H9 (cell line): ENCODE results near the gene SHBG. TPM values are rescaled to one million over a fixed set of nuclear protein-coding genes. Genes with fewer than 3 reads are reported as not detected.

Experiments
- DNase-seq: peaks from one replicate; pipeline ENCODE4 v3.0.0-alpha.2; 2017
- H2AFZ ChIP-seq: one replicate; pipeline ENCODE4 v1.6.1; 2013; ENCODE audit warnings: mild to moderate bottlenecking, low read length, control low read depth, moderate library complexity
- H2AK5ac ChIP-seq: 2 replicates; pipeline ENCODE4 v1.6.1; 2013; ENCODE audit warnings: low read length, control low read depth, mixed read lengths; ENCODE audit not compliant: insufficient read length
- H2BK120ac ChIP-seq: one replicate; pipeline ENCODE4 v1.6.1; 2013; ENCODE audit warnings: low read depth, mild to moderate bottlenecking, low read length, control low read depth, inconsistent platforms; ENCODE audit not compliant: poor library complexity, severe bottlenecking
- H2BK12ac ChIP-seq: 2 replicates; pipeline ENCODE4 v1.6.1; 2013; ENCODE audit warnings: low read length, control low read depth, mixed read lengths, low read depth; ENCODE audit not compliant: insufficient read length
- H2BK15ac ChIP-seq: 2 replicates; pipeline ENCODE4 v1.6.1; 2013; ENCODE audit warnings: low read depth, low read length, control low read depth
- H2BK20ac ChIP-seq: one replicate; pipeline ENCODE4 v1.6.1; 2013; ENCODE audit warnings: low read depth, mild to moderate bottlenecking, low read length, control low read depth, inconsistent platforms; ENCODE audit not compliant: poor library complexity, severe bottlenecking
- H2BK5ac ChIP-seq: 2 replicates; pipeline ENCODE4 v1.6.1; 2013; ENCODE audit warnings: low read length, control low read depth, mixed read lengths; ENCODE audit not compliant: insufficient read length
- H3K14ac ChIP-seq: 2 replicates; pipeline ENCODE4 v1.6.1; 2013; ENCODE audit warnings: low read length, control low read depth; ENCODE audit not compliant: insufficient read depth
- H3K18ac ChIP-seq: 2 replicates; pipeline ENCODE4 v1.6.1; 2013; ENCODE audit warnings: low read depth, mild to moderate bottlenecking, mixed read lengths, low read length, control low read depth; ENCODE audit not compliant: insufficient read length
- H3K23ac ChIP-seq: 2 replicates; pipeline ENCODE4 v1.6.1; 2013; ENCODE audit warnings: low read length, control low read depth, mixed read lengths, low read depth; ENCODE audit not compliant: insufficient read length
- H3K23me2 ChIP-seq: 2 replicates; pipeline ENCODE4 v1.6.1; 2013; ENCODE audit warnings: low read depth, mild to moderate bottlenecking, mixed read lengths, low read length, control low read depth; ENCODE audit not compliant: insufficient read length, poor library complexity, severe bottlenecking
- H3K27ac ChIP-seq: 2 replicates; pipeline ENCODE4 v1.5.1; 2013; ENCODE audit warnings: low read length, control low read depth, mixed read lengths, low read depth; ENCODE audit not compliant: insufficient read length
- H3K27me3 ChIP-seq: 2 replicates; pipeline ENCODE4 v1.6.1; 2013; ENCODE audit warnings: low read length, control low read depth, inconsistent platforms; ENCODE audit not compliant: insufficient read depth
- H3K4ac ChIP-seq: 2 replicates; pipeline ENCODE4 v1.6.1; 2013; ENCODE audit warnings: low read depth, mild to moderate bottlenecking, control low read depth, inconsistent platforms, low read length, moderate library complexity
- H3K4me1 ChIP-seq: 2 replicates; pipeline ENCODE4 v1.6.1; 2013; ENCODE audit warnings: low read length, control low read depth, inconsistent platforms; ENCODE audit not compliant: insufficient read depth
- H3K4me2 ChIP-seq: 2 replicates; pipeline ENCODE4 v1.6.1; 2013; ENCODE audit warnings: low read length, control low read depth, mixed read lengths; ENCODE audit not compliant: insufficient read length, insufficient read depth
- H3K56ac ChIP-seq: 2 replicates; pipeline ENCODE4 v1.6.1; 2013; ENCODE audit warnings: low read depth, mild to moderate bottlenecking, mixed read lengths, low read length, control low read depth; ENCODE audit not compliant: insufficient read length
- H3K79me1 ChIP-seq: 2 replicates; pipeline ENCODE4 v1.6.1; 2013; ENCODE audit warnings: low read depth, mild to moderate bottlenecking, moderate library complexity, low read length, control low read depth, inconsistent platforms; ENCODE audit not compliant: insufficient read depth, poor library complexity, severe bottlenecking
- H3K79me2 ChIP-seq: 2 replicates; pipeline ENCODE4 v1.6.1; 2013; ENCODE audit warnings: low read length, control low read depth, inconsistent platforms; ENCODE audit not compliant: insufficient read depth
- H3K9ac ChIP-seq: 2 replicates; pipeline ENCODE4 v1.6.1; 2013; ENCODE audit warnings: low read length, control low read depth, mixed read lengths; ENCODE audit not compliant: insufficient read length; ENCODE audit errors: extremely low read depth
- H3K9me3 ChIP-seq: one replicate; pipeline ENCODE4 v1.6.1; 2013; ENCODE audit warnings: low read depth, low read length, inconsistent platforms; ENCODE audit not compliant: control insufficient read depth
- H3T11ph ChIP-seq: one replicate; pipeline ENCODE4 v1.6.1; 2013; ENCODE audit warnings: mild to moderate bottlenecking, low read length, control low read depth, inconsistent platforms
- H4K20me1 ChIP-seq: one replicate; pipeline ENCODE4 v1.6.1; 2013; ENCODE audit not compliant: control insufficient read depth, insufficient read length, insufficient read depth
- H4K5ac ChIP-seq: 2 replicates; pipeline ENCODE4 v1.6.1; 2013; ENCODE audit warnings: low read depth, mild to moderate bottlenecking, mixed read lengths, low read length, control low read depth; ENCODE audit not compliant: insufficient read length
- H4K8ac ChIP-seq: replicated peaks from 2 replicates; pipeline ENCODE4 v1.6.1; 2013; ENCODE audit warnings: low read length, control low read depth, mixed read lengths, low read depth; ENCODE audit not compliant: insufficient read length
- H4K91ac ChIP-seq: 2 replicates; pipeline ENCODE4 v1.6.1; 2013; ENCODE audit warnings: low read depth, mild to moderate bottlenecking, moderate library complexity, mixed read lengths, low read length, control low read depth; ENCODE audit not compliant: insufficient read length
- H3K27ac Mint-ChIP-seq, 3 experiments: 2 replicates in 2 of 3; 3 replicates in 1 of 3; pipeline ENCODE4 v1.8.0; 2020 to 2021; ENCODE audit warnings: mixed read lengths in 3 of 3, mild to moderate bottlenecking in 1 of 3, moderate library complexity in 1 of 3
- H3K27me3 Mint-ChIP-seq: 2 replicates; pipeline ENCODE4 v1.8.0; 2021; ENCODE audit warnings: low read depth, mild to moderate bottlenecking, moderate library complexity, mixed read lengths
- H3K36me3 Mint-ChIP-seq, 3 experiments: 2 replicates in 2 of 3; 3 replicates in 1 of 3; pipeline ENCODE4 v1.8.0; 2020 to 2021; ENCODE audit warnings: low read depth in 3 of 3, mixed read lengths in 3 of 3; ENCODE audit not compliant: insufficient read depth in 1 of 3
- H3K4me1 Mint-ChIP-seq, 2 experiments: 2 replicates each; pipeline ENCODE4 v1.8.0; 2020; ENCODE audit warnings: mixed read lengths in 2 of 2
- H3K4me3 Mint-ChIP-seq, 2 experiments: 2 replicates in 1 of 2; 3 replicates in 1 of 2; pipeline ENCODE4 v1.8.0; 2020 to 2021; ENCODE audit warnings: mild to moderate bottlenecking in 2 of 2, mixed read lengths in 2 of 2, moderate library complexity in 1 of 2
- H3K9me3 Mint-ChIP-seq, 2 experiments: 2 replicates in 1 of 2; 3 replicates in 1 of 2; pipeline ENCODE4 v1.8.0; 2020; ENCODE audit warnings: mild to moderate bottlenecking in 2 of 2, mixed read lengths in 2 of 2, moderate library complexity in 1 of 2
- CTCF ChIP-seq: fragments of 200-600 bp; sonication (generic); conservative IDR thresholded peaks from 3 replicates; pipeline ENCODE4 v1.8.0; 2021; ENCODE audit warnings: antibody characterized with exemption, mild to moderate bottlenecking
- WGBS: extraction: QIAGEN DNeasy Blood & Tissue Kit; methylation state at CpG from one replicate; pipeline ENCODE4 v1.1.7; 2013; ENCODE audit warnings: missing lambda C conversion rate, low lambda C conversion rate, mixed read lengths; ENCODE audit not compliant: insufficient read length; ENCODE audit errors: extremely low coverage; 5-methylcytosine and 5-hydroxymethylcytosine counted together
- total RNA-seq: library from RNA; stranded (reverse); gene quantifications from 2 replicates; pipeline ENCODE4 v1.2.1, GENCODE V29; 2021

The SHBG gene
- total RNA-seq, 1 experiment from 2014 or later: 1.6 TPM

- H4K8ac ChIP-seq: no peak overlapping the region
- H3K27me3 Mint-ChIP-seq: peaks cover 41% of the 10 kb centered on the region
- H3K9me3 Mint-ChIP-seq: peaks cover 0 to 3% of the 10 kb centered on the region in 2 experiments; a peak in 2 of 5 replicates
- no peak overlapping the region for H2BK15ac ChIP-seq
- H3K27me3 ChIP-seq: peaks cover 5% of the 10 kb centered on the region
- H3K4ac ChIP-seq: no peak overlapping the region
- no peak for DNase-seq
- H2AFZ ChIP-seq: no peak overlapping the region
- H3K79me1 ChIP-seq: no peaks in the 10 kb centered on the region
- WGBS: no CpG with 5 or more reads among the region's 9 CpGs
- no peaks in the 10 kb centered on the region for H3K79me2 ChIP-seq
- H4K20me1 ChIP-seq: no peaks in the 10 kb centered on the region
- H3K4me1 Mint-ChIP-seq: peaks cover 10 to 17% of the 10 kb centered on the region in 2 experiments
- H2BK20ac ChIP-seq: no peak overlapping the region
- no peak overlapping the region for H3K56ac ChIP-seq
- no peak for TF ChIP-seq CTCF
- H3K36me3 Mint-ChIP-seq: no peaks in the 10 kb centered on the region
- H3K4me3 Mint-ChIP-seq: no peak overlapping the region
- peaks cover 11% of the 10 kb centered on the region for H3K23me2 ChIP-seq
- H3T11ph ChIP-seq: no peak overlapping the region
- no peak overlapping the region for H3K23ac ChIP-seq
- no peak overlapping the region for H3K14ac ChIP-seq
- H4K5ac ChIP-seq: no peak overlapping the region
- H2BK120ac ChIP-seq: no peak overlapping the region
- no peak overlapping the region for H3K18ac ChIP-seq
- no peak overlapping the region for H2BK5ac ChIP-seq
- H3K4me2 ChIP-seq: no peak overlapping the region
- H3K9ac ChIP-seq: no peak overlapping the region
- no peak overlapping the region for H4K91ac ChIP-seq
- no peak overlapping the region for H2AK5ac ChIP-seq
- no peaks in the 10 kb centered on the region for H3K4me1 ChIP-seq
- no peak overlapping the region for H3K27ac ChIP-seq
- no peaks in the 10 kb centered on the region for H3K9me3 ChIP-seq
- H3K27ac Mint-ChIP-seq: no peak overlapping the region; a peak in 1 of 7 replicates
- H2BK12ac ChIP-seq: no peak overlapping the region
These were observed 16.5 kb downstream of the SHBG start for GRCh38 chr17:7646457-7646856.
